Activated naive CD4-positive, alpha-beta T cell treated with anti-CD3 and anti-CD28 coated beads for 36 hours (primary cell): Measurements from ENCODE around the gene TMC8. TPM values are rescaled to one million over a fixed set of nuclear protein-coding genes. Genes with fewer than 3 reads are reported as not detected.
A peak's percentile ranks its signal among the peaks of the same experiment; 100 is the strongest.

Experiments
- CTCF ChIA-PET: fragments of 350-600 bp; sonication (Branson Sonifier 250); formaldehyde crosslinking; loops from one replicate; lab custom pipeline; 2021; ENCODE audit warnings: antibody characterized with exemption; lab: Charles Lee
- DNase-seq: peaks from one replicate; pipeline ENCODE4 v3.0.0-alpha.2; 2020
- H3K27ac Mint-ChIP-seq: one replicate; pipeline ENCODE4 v1.8.0; 2021; ENCODE audit warnings: mild to moderate bottlenecking, mixed read lengths
- H3K27me3 Mint-ChIP-seq: one replicate; pipeline ENCODE4 v1.8.0; 2021; ENCODE audit warnings: low read depth, mixed read lengths
- H3K36me3 Mint-ChIP-seq: one replicate; pipeline ENCODE4 v1.8.0; 2021; ENCODE audit warnings: low read depth, mixed read lengths
- H3K4me1 Mint-ChIP-seq: one replicate; pipeline ENCODE4 v1.8.0; 2021; ENCODE audit warnings: low read depth, mixed read lengths
- H3K4me3 Mint-ChIP-seq: one replicate; pipeline ENCODE4 v1.8.0; 2021; ENCODE audit warnings: mild to moderate bottlenecking, moderate library complexity, mixed read lengths
- H3K9me3 Mint-ChIP-seq: one replicate; pipeline ENCODE4 v1.8.0; 2021; ENCODE audit warnings: mixed read lengths
- intact Hi-C: fragments of 100-400 bp; cut with micrococcal nuclease; formaldehyde crosslinking; loops from one replicate; pipeline ENCODE4 v1.15.1; 2023
- total RNA-seq, 2 experiments: library from RNA; stranded (reverse); gene quantifications; one replicate each; pipeline ENCODE4 v1.2.3, GENCODE V29; 2021

TMC8 gene
- total RNA-seq, 2 experiments from 2014 or later: 105 to 110 TPM

- intact Hi-C loops: loop anchor here (5.0 kb wide), 4 partner anchors 170 to 715 kb away; partner anchors contain the start of genes TNRC6C and USP36
- Mint-ChIP-seq H3K27me3 (no peaks in the 10 kb centered on the region), H3K36me3 (peaks cover 28% of the 10 kb centered on the region), H3K27ac (peak overlapping the region; percentile 88), H3K4me1 (peaks cover 55% of the 10 kb centered on the region), H3K9me3 (no peaks in the 10 kb centered on the region), H3K4me3 (peak overlapping the region; percentile 87)
- no peak for DNase-seq
- CTCF ChIA-PET: interaction anchor here (0.6 to 2.3 kb wide), 3 partner anchors 11 to 719 kb away, joined by 3 to 11 read pairs (median 4); no protein-coding TSS in a partner anchor
Observed at GRCh38 chr17:78126895-78127238, 3.7 kb upstream of the TMC8 start.

GRCh38 chr17:78127239-78127887 lies 3.2 kb upstream of the TMC8 start:
- CTCF ChIA-PET: interaction anchor here (0.6 to 2.3 kb wide), 9 partner anchors 8 to 720 kb away, joined by 3 to 12 read pairs (median 3); no protein-coding TSS in a partner anchor
- intact Hi-C loops: loop anchor here (5.0 kb wide), 4 partner anchors 170 to 715 kb away; partner anchors contain the start of genes TNRC6C and USP36

GRCh38 chr17:78127888-78128550 lies 2.6 kb upstream of the TMC8 start:
- Mint-ChIP-seq H3K4me1 (peaks cover 49% of the 10 kb centered on the region), H3K4me3 (peak overlapping the region; percentile 87), H3K36me3 (peaks cover 23% of the 10 kb centered on the region), H3K27ac (peak overlapping the region; percentile 88), H3K27me3 (no peaks in the 10 kb centered on the region), H3K9me3 (no peaks in the 10 kb centered on the region)
- DNase-seq: peak; percentile 30
- CTCF ChIA-PET: interaction anchor here (0.6 to 2.3 kb wide), 8 partner anchors 8 to 44 kb away, joined by 3 to 12 read pairs (median 4); no protein-coding TSS in a partner anchor
- intact Hi-C loops: loop anchor here (5.0 kb wide), 4 partner anchors 171 to 714 kb away; partner anchors contain the start of genes TNRC6C and USP36

More at GRCh38 chr17:78127239-78127887, 3.2 kb upstream of the TMC8 start:
- H3K27me3 Mint-ChIP-seq: no peaks in the 10 kb centered on the region
- H3K27ac Mint-ChIP-seq: peak overlapping the region; percentile 88
- H3K4me1 Mint-ChIP-seq: peaks cover 50% of the 10 kb centered on the region
- peak overlapping the region; percentile 87 for H3K4me3 Mint-ChIP-seq
- DNase-seq: peak; percentile 82
- H3K9me3 Mint-ChIP-seq: no peaks in the 10 kb centered on the region
- peaks cover 24% of the 10 kb centered on the region for H3K36me3 Mint-ChIP-seq

- H3K9me3 Mint-ChIP-seq: no peaks in the 10 kb centered on the region
- DNase-seq: peak; percentile 85
- intact Hi-C loops: loop anchor here (5.0 kb wide), 4 partner anchors 171 to 714 kb away; partner anchors contain the start of genes TNRC6C and USP36
- peak within 1 kb of the TSS; percentile 96 for H3K4me3 Mint-ChIP-seq
- H3K27ac Mint-ChIP-seq: peak within 1 kb of the TSS; percentile 98
- no peaks in the 10 kb centered on the region for H3K27me3 Mint-ChIP-seq
- peaks cover 23% of the 10 kb centered on the region for H3K36me3 Mint-ChIP-seq
- CTCF ChIA-PET: interaction anchor here (0.8 to 1.4 kb wide), 6 partner anchors 7 to 123 kb away, joined by 3 to 12 read pairs (median 3); no protein-coding TSS in a partner anchor
- H3K4me1 Mint-ChIP-seq: peaks cover 50% of the 10 kb centered on the region
Observed at GRCh38 chr17:78128551-78129350, 1.8 kb upstream of the TMC8 start, which contains the start of gene TMC6. TMC6 (minus strand) TSS chr17:78128755; CDS start chr17:78126832, 1,923 bp downstream.

GRCh38 chr17:78129351-78130089 lies 1.1 kb upstream of the TMC8 start:
- H3K9me3 Mint-ChIP-seq: no peaks in the 10 kb centered on the region
- intact Hi-C loops: loop anchor here (1.0 to 10.0 kb wide), 9 partner anchors 8 to 713 kb away; partner anchors contain the start of genes SYNGR2, TNRC6C and USP36
- peak overlapping the region; percentile 96 for H3K4me3 Mint-ChIP-seq
- peak; percentile 72 for DNase-seq
- H3K27ac Mint-ChIP-seq: peak overlapping the region; percentile 98
- peaks cover 50% of the 10 kb centered on the region for H3K4me1 Mint-ChIP-seq
- no peaks in the 10 kb centered on the region for H3K27me3 Mint-ChIP-seq
- CTCF ChIA-PET: interaction anchor here (0.8 kb wide), 1 partner anchor 122 kb away, joined by 3 read pairs; no protein-coding TSS in a partner anchor
- H3K36me3 Mint-ChIP-seq: peaks cover 24% of the 10 kb centered on the region

- H3K36me3 Mint-ChIP-seq: peaks cover 28% of the 10 kb centered on the region
- H3K4me3 Mint-ChIP-seq: peak overlapping the region; percentile 96
- intact Hi-C loops: loop anchor here (1.0 to 10.0 kb wide), 5 partner anchors 9 to 645 kb away; partner anchors contain the start of gene SYNGR2
- H3K27me3 Mint-ChIP-seq: no peaks in the 10 kb centered on the region
- H3K9me3 Mint-ChIP-seq: no peaks in the 10 kb centered on the region
- H3K4me1 Mint-ChIP-seq: peaks cover 46% of the 10 kb centered on the region
- no peak for DNase-seq
- CTCF ChIA-PET: interaction anchor here (0.6 to 1.0 kb wide), 4 partner anchors 8 to 730 kb away, joined by 3 to 5 read pairs (median 3); no protein-coding TSS in a partner anchor
- peak overlapping the region; percentile 98 for H3K27ac Mint-ChIP-seq
Observed at GRCh38 chr17:78130090-78130436, 508 bp upstream of the TMC8 start.

GRCh38 chr17:78131172-78132083 lies 857 bp downstream of the TMC8 start:
- H3K27ac Mint-ChIP-seq: peak overlapping the region; percentile 98
- peaks cover 38% of the 10 kb centered on the region for H3K36me3 Mint-ChIP-seq
- H3K27me3 Mint-ChIP-seq: no peaks in the 10 kb centered on the region
- CTCF ChIA-PET: interaction anchor here (0.7 to 0.8 kb wide), 2 partner anchors 22 to 111 kb away, joined by 3 read pairs; no protein-coding TSS in a partner anchor
- H3K4me3 Mint-ChIP-seq: peak overlapping the region; percentile 96
- DNase-seq: peak; percentile 56
- H3K9me3 Mint-ChIP-seq: no peaks in the 10 kb centered on the region
- intact Hi-C loops: loop anchor here (2.0 to 10.0 kb wide), 3 partner anchors 127 to 643 kb away; no protein-coding TSS in a partner anchor
- peaks cover 50% of the 10 kb centered on the region for H3K4me1 Mint-ChIP-seq

GRCh38 chr17:78132084-78132676 lies 1.6 kb downstream of the TMC8 start:
- H3K36me3 Mint-ChIP-seq: peaks cover 44% of the 10 kb centered on the region
- peak overlapping the region; percentile 60 for H3K4me3 Mint-ChIP-seq
- DNase-seq: peak; percentile 65
- peak overlapping the region; percentile 79 for H3K27ac Mint-ChIP-seq
- H3K9me3 Mint-ChIP-seq: no peaks in the 10 kb centered on the region
- peaks cover 51% of the 10 kb centered on the region for H3K4me1 Mint-ChIP-seq
- intact Hi-C loops: loop anchor here (5.0 to 10.0 kb wide), 2 partner anchors 290 to 643 kb away; no protein-coding TSS in a partner anchor
- H3K27me3 Mint-ChIP-seq: no peaks in the 10 kb centered on the region
- CTCF ChIA-PET: no interaction called here

GRCh38 chr17:78132767-78133178 lies 2.2 kb downstream of the TMC8 start:
- peak overlapping the region; percentile 60 for H3K4me3 Mint-ChIP-seq
- H3K9me3 Mint-ChIP-seq: no peaks in the 10 kb centered on the region
- no peak for DNase-seq
- CTCF ChIA-PET: interaction anchor here (5.8 to 7.9 kb wide), 2 partner anchors 9 to 21 kb away, joined by 45 to 100 read pairs; no protein-coding TSS in a partner anchor
- intact Hi-C loops: loop anchor here (5.0 to 10.0 kb wide), 2 partner anchors 290 to 642 kb away; no protein-coding TSS in a partner anchor
- no peaks in the 10 kb centered on the region for H3K27me3 Mint-ChIP-seq
- peak overlapping the region; percentile 35 for H3K27ac Mint-ChIP-seq
- H3K36me3 Mint-ChIP-seq: peaks cover 47% of the 10 kb centered on the region
- peaks cover 56% of the 10 kb centered on the region for H3K4me1 Mint-ChIP-seq
